Activated CD8-positive, alpha-beta T cell treated with anti-CD3 and anti-CD28 coated beads for 36 hours (primary cell): ENCODE data around the gene GRAMD1B. TPM values are rescaled to one million over a fixed set of nuclear protein-coding genes. Genes with fewer than 3 reads are reported as not detected.

Experiments used
- ATAC-seq: fragments of 200-7000 bp; cut with Tn5 transposase; one replicate; pipeline ENCODE4 v1.10.0; 2021; ENCODE audit warnings: mild to moderate bottlenecking, moderate library complexity
- CTCF ChIA-PET: fragments of 350-600 bp; sonication (Branson Sonifier 250); formaldehyde crosslinking; loops from one replicate; lab custom pipeline; 2021; ENCODE audit warnings: antibody characterized with exemption; lab: Charles Lee
- POLR2A ChIA-PET: fragments of 350-600 bp; sonication (Branson Sonifier 250); formaldehyde crosslinking; loops from one replicate; lab custom pipeline; 2021; ENCODE audit warnings: antibody characterized with exemption; lab: Charles Lee
- DNase-seq: peaks from one replicate; pipeline ENCODE4 v3.0.0-alpha.2; 2020
- H3K27ac Mint-ChIP-seq: one replicate; pipeline ENCODE4 v1.8.0; 2021; ENCODE audit warnings: mild to moderate bottlenecking, mixed read lengths
- H3K27me3 Mint-ChIP-seq: one replicate; pipeline ENCODE4 v1.8.0; 2021; ENCODE audit warnings: mixed read lengths
- H3K36me3 Mint-ChIP-seq: one replicate; pipeline ENCODE4 v1.8.0; 2021; ENCODE audit warnings: low read depth, mixed read lengths
- H3K4me1 Mint-ChIP-seq: one replicate; pipeline ENCODE4 v1.8.0; 2021; ENCODE audit warnings: low read depth, mixed read lengths
- H3K4me3 Mint-ChIP-seq: one replicate; pipeline ENCODE4 v1.8.0; 2021; ENCODE audit warnings: mild to moderate bottlenecking, moderate library complexity, mixed read lengths
- H3K9me3 Mint-ChIP-seq: one replicate; pipeline ENCODE4 v1.8.0; 2021; ENCODE audit warnings: mixed read lengths
- intact Hi-C: fragments of 100-400 bp; cut with micrococcal nuclease; formaldehyde crosslinking; loops from one replicate; pipeline ENCODE4 v1.10.0; 2022
- total RNA-seq, 2 experiments: library from RNA; stranded (reverse); gene quantifications; one replicate each; pipeline ENCODE4 v1.2.3, GENCODE V29; 2021
- TF ChIP-seq, protein P1 (sequence below): fragments of 200-600 bp; IDR thresholded peaks from one replicate; pipeline ENCODE4 v1.8.0; 2022; ENCODE audit warnings: antibody characterized with exemption, mild to moderate bottlenecking

GRAMD1B gene
- total RNA-seq, 2 experiments from 2014 or later: 15.4 to 16.2 TPM

GRCh38 chr11:123630126-123630608 is 200.1 kb downstream of the GRAMD1B start:
- no peak overlapping the region for H3K27ac Mint-ChIP-seq
- TF ChIP-seq, protein P1, sequence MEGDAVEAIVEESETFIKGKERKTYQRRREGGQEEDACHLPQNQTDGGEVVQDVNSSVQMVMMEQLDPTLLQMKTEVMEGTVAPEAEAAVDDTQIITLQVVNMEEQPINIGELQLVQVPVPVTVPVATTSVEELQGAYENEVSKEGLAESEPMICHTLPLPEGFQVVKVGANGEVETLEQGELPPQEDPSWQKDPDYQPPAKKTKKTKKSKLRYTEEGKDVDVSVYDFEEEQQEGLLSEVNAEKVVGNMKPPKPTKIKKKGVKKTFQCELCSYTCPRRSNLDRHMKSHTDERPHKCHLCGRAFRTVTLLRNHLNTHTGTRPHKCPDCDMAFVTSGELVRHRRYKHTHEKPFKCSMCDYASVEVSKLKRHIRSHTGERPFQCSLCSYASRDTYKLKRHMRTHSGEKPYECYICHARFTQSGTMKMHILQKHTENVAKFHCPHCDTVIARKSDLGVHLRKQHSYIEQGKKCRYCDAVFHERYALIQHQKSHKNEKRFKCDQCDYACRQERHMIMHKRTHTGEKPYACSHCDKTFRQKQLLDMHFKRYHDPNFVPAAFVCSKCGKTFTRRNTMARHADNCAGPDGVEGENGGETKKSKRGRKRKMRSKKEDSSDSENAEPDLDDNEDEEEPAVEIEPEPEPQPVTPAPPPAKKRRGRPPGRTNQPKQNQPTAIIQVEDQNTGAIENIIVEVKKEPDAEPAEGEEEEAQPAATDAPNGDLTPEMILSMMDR: no peak
- H3K27me3 Mint-ChIP-seq: peaks cover 10% of the 10 kb centered on the region
- no peaks in the 10 kb centered on the region for H3K9me3 Mint-ChIP-seq
- peaks cover 2% of the 10 kb centered on the region for H3K4me1 Mint-ChIP-seq
- POLR2A ChIA-PET: interaction anchor here (0.6 kb wide), 1 partner anchor 191 kb away, joined by 3 read pairs; no protein-coding TSS in a partner anchor
- peaks cover under 1% of the 10 kb centered on the region for H3K36me3 Mint-ChIP-seq
- H3K4me3 Mint-ChIP-seq: no peak overlapping the region
- intact Hi-C loops: no loop called here
- DNase-seq: no peak
- no peak for ATAC-seq
- CTCF ChIA-PET: interaction anchor here (0.9 to 1.1 kb wide), 2 partner anchors 79 to 81 kb away, joined by 4 read pairs; no protein-coding TSS in a partner anchor

GRCh38 chr11:123640029-123640428 is 210.0 kb downstream of the GRAMD1B start:
- ATAC-seq: no peak
- DNase-seq: no peak
- H3K27ac Mint-ChIP-seq: no peak overlapping the region
- H3K4me1 Mint-ChIP-seq: peaks cover 1% of the 10 kb centered on the region
- H3K27me3 Mint-ChIP-seq: peaks cover 23% of the 10 kb centered on the region
- ChIA-PET POLR2A (interaction anchor here (1.0 kb wide), 1 partner anchor 14 kb away, joined by 3 read pairs; no protein-coding TSS in a partner anchor), CTCF (interaction anchor here (0.9 to 10.1 kb wide), 9 partner anchors 9 to 441 kb away, joined by 3 to 196 read pairs (median 3); no protein-coding TSS in a partner anchor)
- intact Hi-C loops: loop anchor here (2.0 kb wide), 1 partner anchor 67 kb away; no protein-coding TSS in a partner anchor
- H3K4me3 Mint-ChIP-seq: no peak overlapping the region
- TF ChIP-seq, protein P1: no peak
- H3K9me3 Mint-ChIP-seq: no peaks in the 10 kb centered on the region
- H3K36me3 Mint-ChIP-seq: no peaks in the 10 kb centered on the region

DNA sequence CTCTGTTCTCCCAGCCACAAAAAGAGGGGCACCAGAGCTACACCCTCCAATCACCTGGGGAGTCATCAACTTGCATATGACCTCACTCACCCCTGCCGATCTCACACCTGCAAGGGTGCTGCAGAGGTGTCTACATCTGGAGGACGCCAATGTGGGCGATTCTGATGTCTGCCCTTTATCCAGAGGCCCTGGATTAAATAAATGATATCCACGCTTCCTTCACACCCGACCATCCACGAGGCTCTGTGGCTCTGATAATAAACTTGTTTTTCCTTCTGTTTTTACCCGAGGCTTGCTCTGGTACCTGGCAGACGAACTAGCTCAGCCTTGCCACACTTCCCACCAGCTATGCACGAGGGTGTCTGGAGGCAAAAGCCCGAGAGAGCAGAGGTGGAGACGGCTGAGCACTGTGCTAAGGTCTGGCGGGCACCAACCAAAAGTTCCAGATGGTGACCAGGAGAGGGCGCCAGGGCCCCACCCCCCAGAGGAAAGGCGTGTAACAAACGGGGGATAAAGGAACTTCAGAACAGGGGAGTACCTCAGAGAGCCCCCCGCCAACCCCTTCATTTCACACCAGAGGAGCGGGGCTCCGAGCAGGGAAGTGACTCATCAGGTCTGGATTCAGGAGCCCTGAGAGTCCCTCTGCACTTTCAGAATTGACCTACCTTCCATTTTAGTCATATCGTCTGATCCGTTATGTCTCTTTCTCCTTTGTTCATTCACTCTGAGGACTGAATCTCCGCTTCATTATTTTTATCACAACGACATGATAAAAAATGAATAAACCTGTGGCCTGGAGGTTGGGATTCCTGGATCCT is 210.8 kb downstream of the GRAMD1B start:
- Mint-ChIP-seq H3K9me3 (no peaks in the 10 kb centered on the region), H3K36me3 (no peaks in the 10 kb centered on the region), H3K27ac (no peak overlapping the region), H3K27me3 (peaks cover 21% of the 10 kb centered on the region), H3K4me1 (peaks cover 1% of the 10 kb centered on the region), H3K4me3 (no peak overlapping the region)
- ChIA-PET POLR2A (no interaction called here), CTCF (interaction anchor here (0.6 to 10.1 kb wide), 15 partner anchors 10 to 442 kb away, joined by 3 to 196 read pairs (median 3); no protein-coding TSS in a partner anchor)
- ATAC-seq: peak; percentile 96
- TF ChIP-seq, protein P1: peak; percentile 89
- DNase-seq: peak; percentile 67
- intact Hi-C loops: loop anchor here (2.0 kb wide), 1 partner anchor 66 kb away; no protein-coding TSS in a partner anchor

DNA sequence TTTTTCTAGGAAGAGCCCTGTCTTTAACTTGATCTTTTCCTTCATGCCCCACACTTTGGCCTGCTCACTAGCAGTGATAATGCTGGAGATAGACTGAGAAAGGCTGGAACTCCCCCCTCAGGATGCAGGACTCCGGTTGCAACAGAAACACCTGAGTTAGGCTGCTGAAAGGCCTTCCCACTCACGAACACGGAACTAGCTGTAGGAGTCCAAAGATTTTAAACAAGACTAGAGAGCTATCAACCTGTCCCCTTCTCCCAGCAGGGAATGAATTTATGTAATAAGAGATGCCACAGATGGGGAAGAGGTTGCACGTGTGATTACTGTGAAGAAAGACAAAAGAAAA is 211.4 kb downstream of the GRAMD1B start:
- peaks cover 27% of the 10 kb centered on the region for H3K27me3 Mint-ChIP-seq
- ChIA-PET POLR2A (no interaction called here), CTCF (interaction anchor here (0.9 to 10.1 kb wide), 5 partner anchors 10 to 67 kb away, joined by 3 to 196 read pairs (median 3); partner anchors contain the start of gene SCN3B)
- H3K27ac Mint-ChIP-seq: no peak overlapping the region
- DNase-seq (no peak), ATAC-seq (no peak)
- no peaks in the 10 kb centered on the region for H3K9me3 Mint-ChIP-seq
- TF ChIP-seq, protein P1: no peak
- H3K4me3 Mint-ChIP-seq: no peak overlapping the region
- peaks cover 1% of the 10 kb centered on the region for H3K4me1 Mint-ChIP-seq
- intact Hi-C loops: loop anchor here (2.0 kb wide), 1 partner anchor 65 kb away; no protein-coding TSS in a partner anchor
- H3K36me3 Mint-ChIP-seq: no peaks in the 10 kb centered on the region
